OCI-LY1 (cell line): ENCODE results near the gene TSNAXIP1.

Experiments
- H2AFZ ChIP-seq: fragments of 200-600 bp; sonication (generic), shearing (Covaris generic); 2 replicates; pipeline ENCODE4 v1.6.0; 2014; ENCODE audit warnings: antibody characterized with exemption, mild to moderate bottlenecking, low read length
- H3F3A ChIP-seq: fragments of 200-600 bp; sonication (generic), shearing (Covaris generic); 2 replicates; pipeline ENCODE4 v1.6.0; 2014; ENCODE audit warnings: mild to moderate bottlenecking, antibody characterized with exemption, low read length, moderate library complexity; ENCODE audit not compliant: insufficient read depth
- H3K27ac ChIP-seq: fragments of 200-600 bp; sonication (generic); 2 replicates; pipeline ENCODE4 v1.5.1; 2014; ENCODE audit warnings: low read length, mixed run types, mild to moderate bottlenecking, low read depth; ENCODE audit not compliant: poor library complexity, severe bottlenecking
- H3K27me3 ChIP-seq: fragments of 200-600 bp; sonication (generic); 2 replicates; pipeline ENCODE4 v1.6.0; 2014; ENCODE audit warnings: antibody characterized with exemption, mild to moderate bottlenecking, low read length, moderate library complexity; ENCODE audit not compliant: insufficient read depth
- H3K36me3 ChIP-seq: fragments of 200-600 bp; sonication (generic); 2 replicates; pipeline ENCODE4 v1.6.1; 2014; ENCODE audit warnings: mild to moderate bottlenecking, antibody characterized with exemption, low read length, moderate library complexity, mixed read lengths; ENCODE audit not compliant: insufficient read depth
- H3K4me1 ChIP-seq: fragments of 200-600 bp; sonication (generic); 2 replicates; pipeline ENCODE4 v1.5.1; 2014; ENCODE audit warnings: mild to moderate bottlenecking, low read length, moderate library complexity; ENCODE audit not compliant: insufficient read depth, severe bottlenecking
- H3K4me2 ChIP-seq: fragments of 200-600 bp; sonication (generic), shearing (Covaris generic); 2 replicates; pipeline ENCODE4 v1.6.1; 2014; ENCODE audit warnings: low read length
- H3K4me3 ChIP-seq: fragments of 200-600 bp; sonication (generic); 2 replicates; pipeline ENCODE4 v1.5.1; 2014; ENCODE audit warnings: low read length, low read depth, mild to moderate bottlenecking, mixed read lengths; ENCODE audit not compliant: poor library complexity, severe bottlenecking
- H3K79me2 ChIP-seq: fragments of 200-600 bp; shearing (Covaris generic); 2 replicates; pipeline ENCODE4 v1.6.1; 2016; ENCODE audit warnings: mixed run types, low read length, mixed read lengths; ENCODE audit not compliant: insufficient read depth
- H3K9ac ChIP-seq: fragments of 200-600 bp; sonication (generic), shearing (Covaris generic); 2 replicates; pipeline ENCODE4 v1.6.1; 2014; ENCODE audit warnings: mild to moderate bottlenecking, low read length, mixed read lengths
- H3K9me2 ChIP-seq: fragments of 200-600 bp; sonication (generic), shearing (Covaris generic); 2 replicates; pipeline ENCODE4 v1.6.1; 2014; ENCODE audit warnings: low read depth, mild to moderate bottlenecking, low read length, mixed read lengths
- H3K9me3 ChIP-seq: fragments of 200-600 bp; shearing (Covaris generic); 2 replicates; pipeline ENCODE4 v1.6.1; 2014; ENCODE audit warnings: low read length, mixed read lengths
- H4K20me1 ChIP-seq: fragments of 200-600 bp; sonication (generic), shearing (Covaris generic); 2 replicates; pipeline ENCODE4 v1.6.0; 2016; ENCODE audit warnings: mild to moderate bottlenecking, low read length; ENCODE audit not compliant: insufficient read depth
- CTCF ChIP-seq: fragments of 200-600 bp; sonication (generic), shearing (Covaris generic); IDR thresholded peaks from 2 replicates; pipeline ENCODE4 v1.5.1; 2017; ENCODE audit warnings: mild to moderate bottlenecking, antibody characterized with exemption, low read length, moderate library complexity, mixed read lengths
- EZH2 ChIP-seq: fragments of 200-600 bp; sonication (generic), shearing (Covaris generic); IDR thresholded peaks from 2 replicates; pipeline ENCODE4 v1.8.0; 2017; ENCODE audit warnings: borderline replicate concordance, mixed run types, mild to moderate bottlenecking, antibody characterized with exemption, low read length, moderate library complexity, mixed read lengths

TSNAXIP1 gene

GRCh38 chr16:67806428-67807147, at the start of gene TSNAXIP1, which contains the start of gene RANBP10:
Gene TSNAXIP1, plus strand, starts transcription at chr16:67806889. Its CDS starts 261 bp downstream, at chr16:67807150.
Gene RANBP10, minus strand, starts transcription at chr16:67806560. Its CDS starts 24 bp downstream, at chr16:67806536.
- peaks cover 17% of the 10 kb centered on the region for H3K79me2 ChIP-seq

GRCh38 chr16:67758006-67758405, 48.7 kb upstream of the TSNAXIP1 start:
- no peaks in the 10 kb centered on the region for H3K27me3 ChIP-seq
- H3K9me3 ChIP-seq, result no peaks in the 10 kb centered on the region
- H3K4me2 ChIP-seq, result no peak overlapping the region
- no peak overlapping the region for H2AFZ ChIP-seq
- no peaks in the 10 kb centered on the region for H4K20me1 ChIP-seq
- H3K27ac ChIP-seq, result no peak overlapping the region
- H3K9ac ChIP-seq, result no peak overlapping the region
- TF ChIP-seq CTCF (no peak), EZH2 (no peak)
- H3K79me2 ChIP-seq, result no peaks in the 10 kb centered on the region
- no peaks in the 10 kb centered on the region; the same call in 1 of the 2 replicates for H3K36me3 ChIP-seq
- H3K9me2 ChIP-seq, result no peaks in the 10 kb centered on the region
- no peaks in the 10 kb centered on the region for H3F3A ChIP-seq
- no peak overlapping the region for H3K4me3 ChIP-seq
- H3K4me1 ChIP-seq, result peaks cover 16% of the 10 kb centered on the region

More at GRCh38 chr16:67806428-67807147, at the start of gene TSNAXIP1, which contains the start of gene RANBP10:
- peaks cover 38% of the 10 kb centered on the region for H3K4me1 ChIP-seq
- H3F3A ChIP-seq, result no peaks in the 10 kb centered on the region
- peak within 1 kb of the TSS; percentile 94 for H3K4me3 ChIP-seq
- H4K20me1 ChIP-seq, result no peaks in the 10 kb centered on the region
- no peaks in the 10 kb centered on the region for H3K9me2 ChIP-seq
- H3K36me3 ChIP-seq, result peaks cover 14% of the 10 kb centered on the region; the same call in 1 of the 2 replicates
- TF ChIP-seq CTCF (no peak), EZH2 (no peak)
- H3K27ac ChIP-seq, result peak within 1 kb of the TSS; percentile 0
- H3K4me2 ChIP-seq, result peak within 1 kb of the TSS; percentile 99
- 0 out of 2 replicates have a peak within 1 kb of the TSS, but pooled peaks have one; percentile 20 for H2AFZ ChIP-seq
- H3K9me3 ChIP-seq, result no peaks in the 10 kb centered on the region
- H3K27me3 ChIP-seq, result no peaks in the 10 kb centered on the region
- peak within 1 kb of the TSS; percentile 91 for H3K9ac ChIP-seq

GRCh38 chr16:67758966-67759365, 47.7 kb upstream of the TSNAXIP1 start:
- Histone ChIP-seq H3K9ac (no peak overlapping the region), H3K27ac (no peak overlapping the region), H3K27me3 (no peaks in the 10 kb centered on the region), H3K36me3 (no peaks in the 10 kb centered on the region; the same call in 1 of the 2 replicates), H3K79me2 (no peaks in the 10 kb centered on the region), H4K20me1 (no peaks in the 10 kb centered on the region), H3K4me1 (peaks cover 16% of the 10 kb centered on the region), H2AFZ (no peak overlapping the region), H3K9me3 (no peaks in the 10 kb centered on the region), H3K4me3 (no peak overlapping the region), H3K9me2 (no peaks in the 10 kb centered on the region), H3F3A (no peaks in the 10 kb centered on the region), H3K4me2 (no peak overlapping the region)
- TF ChIP-seq EZH2 (no peak), CTCF (no peak)
